HepG2 (cell line): Measurements from ENCODE around the gene UBL7. TPM values are rescaled to one million over a fixed set of nuclear protein-coding genes. Genes with fewer than 3 reads are reported as not detected.

ENCODE experiments used
- EP300 ChIP-seq, 3 experiments: sonication (generic) in 1 of 3; formaldehyde crosslinking in 1 of 3; IDR thresholded peaks; 2 replicates each; pipeline versions ENCODE4 v1.5.1 to v1.6.1; 2011 to 2020; ENCODE audit warnings: low read depth in 2 of 3, low read length in 2 of 3, borderline replicate concordance in 1 of 3, improper control_type of control experiment in 1 of 3, mild to moderate bottlenecking in 1 of 3, missing genetic modification reagents in 1 of 3, moderate library complexity in 1 of 3
- FOSL1 ChIP-seq: sonication (generic); formaldehyde crosslinking; IDR thresholded peaks from 2 replicates; pipeline ENCODE4 v1.9.0; 2021; ENCODE audit warnings: missing genetic modification reagents, borderline replicate concordance
- FOXA3 ChIP-seq: IDR thresholded peaks from 2 replicates; pipeline ENCODE4 v1.6.1; 2016; ENCODE audit warnings: missing genetic modification reagents, missing compliant biosample characterization
- HNF1A ChIP-seq, 2 experiments: sonication (generic) in 1 of 2; formaldehyde crosslinking in 1 of 2; IDR thresholded peaks; 2 replicates each; pipeline versions ENCODE4 v1.4.0 to v1.6.1; 2016 to 2020; ENCODE audit warnings: borderline replicate concordance in 1 of 2, low read depth in 1 of 2, mild to moderate bottlenecking in 1 of 2, missing genetic modification reagents in 1 of 2
- JUN ChIP-seq: sonication (generic); formaldehyde crosslinking; IDR thresholded peaks from 2 replicates; pipeline ENCODE4 v1.4.0; 2020; ENCODE audit warnings: mild to moderate bottlenecking, missing genetic modification reagents
- JUNB ChIP-seq: sonication (generic); formaldehyde crosslinking; IDR thresholded peaks from 2 replicates; pipeline ENCODE4 v1.8.0; 2022; ENCODE audit warnings: missing genetic modification reagents, mild to moderate bottlenecking, borderline replicate concordance
- MAFF ChIP-seq: IDR thresholded peaks from 2 replicates; pipeline ENCODE4 v1.6.1; 2011; ENCODE audit warnings: low read depth, low read length, improper control_type of control experiment
- NFE2L2 ChIP-seq: fragments of 150-350 bp; IDR thresholded peaks from 2 replicates; pipeline ENCODE4 v1.6.1; 2014; ENCODE audit warnings: low read length
- PPARG ChIP-seq: conservative IDR thresholded peaks from 2 replicates; pipeline ENCODE4 v1.6.1; 2016; ENCODE audit warnings: missing biosample characterization, missing genetic modification reagents
- SOX5 ChIP-seq: IDR thresholded peaks from 2 replicates; pipeline ENCODE4 v1.6.1; 2016; ENCODE audit warnings: borderline replicate concordance
- SP5 ChIP-seq: IDR thresholded peaks from 2 replicates; pipeline ENCODE4 v1.6.1; 2016; ENCODE audit warnings: low read depth, borderline replicate concordance
- SUZ12 ChIP-seq: fragments of 150-350 bp; IDR thresholded peaks from 2 replicates; pipeline ENCODE4 v1.6.1; 2014; ENCODE audit warnings: low read depth, low read length
- polyA plus RNA-seq, 8 experiments: library from polyadenylated mRNA; depleted of rRNA in 3 of 8; stranded (reverse) in 7 of 8; unstranded in 1 of 8; fragments of >200 nt; fragmentation: Illumina TruSeq in 4 of 8; extraction: Trizol in 4 of 8; gene quantifications; 2 replicates each; pipeline versions ENCODE4 v1.2.1 to v1.2.3, GENCODE V29; 2011 to 2016; ENCODE audit warnings: low read depth in 4 of 8, missing spikeins in 1 of 8, mixed read lengths in 1 of 8; ENCODE audit not compliant: insufficient read depth in 1 of 8
- total RNA-seq, 5 experiments: library from RNA; depleted of rRNA; stranded (reverse); fragments of >200 nt; fragmentation: Illumina TruSeq; extraction: Trizol; gene quantifications; 2 replicates each; pipeline ENCODE4 v1.2.3, GENCODE V29; 2016; ENCODE audit warnings: low read depth in 1 of 5
- TF ChIP-seq, protein P1 (sequence below): sonication (generic); formaldehyde crosslinking; IDR thresholded peaks from 2 replicates; pipeline ENCODE4 v1.9.0; 2022; ENCODE audit warnings: low read depth, missing genetic modification reagents
- TF ChIP-seq, protein P2 (sequence below): sonication (generic); formaldehyde crosslinking; IDR thresholded peaks from 2 replicates; pipeline ENCODE4 v1.5.0; 2020; ENCODE audit warnings: mild to moderate bottlenecking, missing genetic modification reagents, moderate library complexity
- TF ChIP-seq, protein P3 (sequence below): sonication (generic); formaldehyde crosslinking; IDR thresholded peaks from 2 replicates; pipeline ENCODE4 v1.5.1; 2020; ENCODE audit warnings: mild to moderate bottlenecking, missing genetic modification reagents, moderate library complexity

UBL7 gene
- total and polyA plus RNA-seq, 2 of the 13 experiments (the other 11 are each of a cell fraction or from before 2014, with no cell fraction given), result 55.0 to 63.5 TPM

GRCh38 chr15:74396445-74397238, 64.3 kb downstream of the UBL7 start (continued):
- TF ChIP-seq, protein P1, sequence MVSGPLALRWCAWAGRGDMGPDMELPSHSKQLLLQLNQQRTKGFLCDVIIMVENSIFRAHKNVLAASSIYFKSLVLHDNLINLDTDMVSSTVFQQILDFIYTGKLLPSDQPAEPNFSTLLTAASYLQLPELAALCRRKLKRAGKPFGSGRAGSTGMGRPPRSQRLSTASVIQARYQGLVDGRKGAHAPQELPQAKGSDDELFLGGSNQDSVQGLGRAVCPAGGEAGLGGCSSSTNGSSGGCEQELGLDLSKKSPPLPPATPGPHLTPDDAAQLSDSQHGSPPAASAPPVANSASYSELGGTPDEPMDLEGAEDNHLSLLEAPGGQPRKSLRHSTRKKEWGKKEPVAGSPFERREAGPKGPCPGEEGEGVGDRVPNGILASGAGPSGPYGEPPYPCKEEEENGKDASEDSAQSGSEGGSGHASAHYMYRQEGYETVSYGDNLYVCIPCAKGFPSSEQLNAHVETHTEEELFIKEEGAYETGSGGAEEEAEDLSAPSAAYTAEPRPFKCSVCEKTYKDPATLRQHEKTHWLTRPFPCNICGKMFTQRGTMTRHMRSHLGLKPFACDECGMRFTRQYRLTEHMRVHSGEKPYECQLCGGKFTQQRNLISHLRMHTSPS, result 0 out of 2 replicates have a peak, but pooled peaks have one; percentile 31
- TF ChIP-seq SOX5 (CRISPR knock-in tag) (peak; percentile 43; the same call in 1 of the 2 replicates), MAFF (no peak), NFE2L2 (no peak), EP300 (IDR thresholded peaks at IDR 0.05; ENCODE audit: low read depth in 2 of 2, low read length in 2 of 2) (peak in 1 of 2 experiments; percentile 44; a peak in 1 of 4 replicates), EP300 (CRISPR knock-in tag; IDR thresholded peaks at IDR 0.05; ENCODE audit: borderline replicate concordance) (no peak; the same call in 1 of the 2 replicates), PPARG (CRISPR knock-in tag) (0 out of 2 replicates have a peak, but pooled peaks have one; percentile 48), JUNB (CRISPR knock-in tag) (peak; percentile 23; the same call in 1 of the 2 replicates), SP5 (CRISPR knock-in tag) (peak; percentile 56; the same call in 1 of the 2 replicates), SUZ12 (no peak), FOSL1 (peak; percentile 37; the same call in 1 of the 2 replicates), JUN (CRISPR knock-in tag) (peak; percentile 86; the same call in 1 of the 2 replicates), HNF1A (IDR thresholded peaks at IDR 0.05; ENCODE audit: low read depth) (no peak), HNF1A (CRISPR knock-in tag; IDR thresholded peaks at IDR 0.05; ENCODE audit: borderline replicate concordance) (no peak), FOXA3 (CRISPR knock-in tag) (peak; percentile 66)
- TF ChIP-seq, protein P2, sequence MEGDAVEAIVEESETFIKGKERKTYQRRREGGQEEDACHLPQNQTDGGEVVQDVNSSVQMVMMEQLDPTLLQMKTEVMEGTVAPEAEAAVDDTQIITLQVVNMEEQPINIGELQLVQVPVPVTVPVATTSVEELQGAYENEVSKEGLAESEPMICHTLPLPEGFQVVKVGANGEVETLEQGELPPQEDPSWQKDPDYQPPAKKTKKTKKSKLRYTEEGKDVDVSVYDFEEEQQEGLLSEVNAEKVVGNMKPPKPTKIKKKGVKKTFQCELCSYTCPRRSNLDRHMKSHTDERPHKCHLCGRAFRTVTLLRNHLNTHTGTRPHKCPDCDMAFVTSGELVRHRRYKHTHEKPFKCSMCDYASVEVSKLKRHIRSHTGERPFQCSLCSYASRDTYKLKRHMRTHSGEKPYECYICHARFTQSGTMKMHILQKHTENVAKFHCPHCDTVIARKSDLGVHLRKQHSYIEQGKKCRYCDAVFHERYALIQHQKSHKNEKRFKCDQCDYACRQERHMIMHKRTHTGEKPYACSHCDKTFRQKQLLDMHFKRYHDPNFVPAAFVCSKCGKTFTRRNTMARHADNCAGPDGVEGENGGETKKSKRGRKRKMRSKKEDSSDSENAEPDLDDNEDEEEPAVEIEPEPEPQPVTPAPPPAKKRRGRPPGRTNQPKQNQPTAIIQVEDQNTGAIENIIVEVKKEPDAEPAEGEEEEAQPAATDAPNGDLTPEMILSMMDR (CRISPR knock-in tag), result peak; percentile 44
- TF ChIP-seq, protein P3, sequence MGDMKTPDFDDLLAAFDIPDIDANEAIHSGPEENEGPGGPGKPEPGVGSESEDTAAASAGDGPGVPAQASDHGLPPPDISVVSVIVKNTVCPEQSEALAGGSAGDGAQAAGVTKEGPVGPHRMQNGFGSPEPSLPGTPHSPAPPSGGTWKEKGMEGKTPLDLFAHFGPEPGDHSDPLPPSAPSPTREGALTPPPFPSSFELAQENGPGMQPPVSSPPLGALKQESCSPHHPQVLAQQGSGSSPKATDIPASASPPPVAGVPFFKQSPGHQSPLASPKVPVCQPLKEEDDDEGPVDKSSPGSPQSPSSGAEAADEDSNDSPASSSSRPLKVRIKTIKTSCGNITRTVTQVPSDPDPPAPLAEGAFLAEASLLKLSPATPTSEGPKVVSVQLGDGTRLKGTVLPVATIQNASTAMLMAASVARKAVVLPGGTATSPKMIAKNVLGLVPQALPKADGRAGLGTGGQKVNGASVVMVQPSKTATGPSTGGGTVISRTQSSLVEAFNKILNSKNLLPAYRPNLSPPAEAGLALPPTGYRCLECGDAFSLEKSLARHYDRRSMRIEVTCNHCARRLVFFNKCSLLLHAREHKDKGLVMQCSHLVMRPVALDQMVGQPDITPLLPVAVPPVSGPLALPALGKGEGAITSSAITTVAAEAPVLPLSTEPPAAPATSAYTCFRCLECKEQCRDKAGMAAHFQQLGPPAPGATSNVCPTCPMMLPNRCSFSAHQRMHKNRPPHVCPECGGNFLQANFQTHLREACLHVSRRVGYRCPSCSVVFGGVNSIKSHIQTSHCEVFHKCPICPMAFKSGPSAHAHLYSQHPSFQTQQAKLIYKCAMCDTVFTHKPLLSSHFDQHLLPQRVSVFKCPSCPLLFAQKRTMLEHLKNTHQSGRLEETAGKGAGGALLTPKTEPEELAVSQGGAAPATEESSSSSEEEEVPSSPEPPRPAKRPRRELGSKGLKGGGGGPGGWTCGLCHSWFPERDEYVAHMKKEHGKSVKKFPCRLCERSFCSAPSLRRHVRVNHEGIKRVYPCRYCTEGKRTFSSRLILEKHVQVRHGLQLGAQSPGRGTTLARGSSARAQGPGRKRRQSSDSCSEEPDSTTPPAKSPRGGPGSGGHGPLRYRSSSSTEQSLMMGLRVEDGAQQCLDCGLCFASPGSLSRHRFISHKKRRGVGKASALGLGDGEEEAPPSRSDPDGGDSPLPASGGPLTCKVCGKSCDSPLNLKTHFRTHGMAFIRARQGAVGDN (CRISPR knock-in tag), result peak; percentile 38; the same call in 1 of the 2 replicates
